Neural cell (in vitro differentiated cells): Measurements from ENCODE around the gene TEDC2. TPM values are rescaled to one million over a fixed set of nuclear protein-coding genes. Genes with fewer than 3 reads are reported as not detected.

ENCODE experiments used
- H2AFZ ChIP-seq: fragments of 200-600, 300-800 bp; sonication (generic), shearing (Covaris generic); 2 replicates; pipeline ENCODE4 v1.6.0; 2014; ENCODE audit warnings: low read depth, mild to moderate bottlenecking, antibody characterized with exemption, low read length, moderate library complexity
- H3F3A ChIP-seq: fragments of 200-600 bp; shearing (Covaris generic); 2 replicates; pipeline ENCODE4 v1.6.1; 2016; ENCODE audit warnings: mild to moderate bottlenecking, moderate library complexity, mixed read lengths, antibody characterized with exemption, low read length; ENCODE audit not compliant: insufficient read depth, poor library complexity, severe bottlenecking
- H3K27ac ChIP-seq: fragments of 200-600, 300-800 bp; sonication (generic), shearing (Covaris generic); 2 replicates; pipeline ENCODE4 v1.5.1; 2014; ENCODE audit warnings: mild to moderate bottlenecking, low read length, moderate library complexity
- H3K27me3 ChIP-seq: fragments of 300-800, 200-600 bp; sonication (generic), shearing (Covaris generic); 2 replicates; pipeline ENCODE4 v1.6.0; 2014; ENCODE audit warnings: mild to moderate bottlenecking, low read depth, low read length, moderate library complexity; ENCODE audit not compliant: insufficient read depth
- H3K36me3 ChIP-seq: fragments of 300-800, 200-600 bp; sonication (generic), shearing (Covaris generic); 2 replicates; pipeline ENCODE4 v1.5.1; 2014; ENCODE audit warnings: mild to moderate bottlenecking, antibody characterized with exemption, low read length, moderate library complexity; ENCODE audit not compliant: insufficient read depth
- H3K4me2 ChIP-seq: fragments of 300-800, 200-600 bp; sonication (generic), shearing (Covaris generic); 2 replicates; pipeline ENCODE4 v1.6.0; 2014; ENCODE audit warnings: mild to moderate bottlenecking, low read length
- H3K4me3 ChIP-seq: fragments of 300-800, 200-600 bp; sonication (generic), shearing (Covaris generic); 2 replicates; pipeline ENCODE4 v1.5.1; 2014; ENCODE audit warnings: mild to moderate bottlenecking, low read length, moderate library complexity
- H3K79me2 ChIP-seq: fragments of 200-600 bp; shearing (Covaris generic); replicated peaks from 2 replicates; pipeline ENCODE4 v1.6.0; 2014; ENCODE audit warnings: mild to moderate bottlenecking, low read length, moderate library complexity; ENCODE audit not compliant: insufficient read depth
- H3K9ac ChIP-seq: fragments of 300-800, 200-600 bp; sonication (generic), shearing (Covaris generic); 2 replicates; pipeline ENCODE4 v1.6.1; 2016; ENCODE audit warnings: mild to moderate bottlenecking, low read length, mixed read lengths
- H3K9me2 ChIP-seq: fragments of 200-600 bp; shearing (Covaris generic); 2 replicates; pipeline ENCODE4 v1.6.1; 2016; ENCODE audit warnings: mild to moderate bottlenecking, low read length, mixed read lengths; ENCODE audit not compliant: insufficient read depth
- H3K9me3 ChIP-seq: fragments of 200-600, 300-800 bp; sonication (generic), shearing (Covaris generic); 2 replicates; pipeline ENCODE4 v1.6.1; 2016; ENCODE audit warnings: mild to moderate bottlenecking, mixed run types, low read length, moderate library complexity, mixed read lengths
- H4K20me1 ChIP-seq: fragments of 200-600 bp; shearing (Covaris generic); 2 replicates; pipeline ENCODE4 v1.6.1; 2016; ENCODE audit warnings: mild to moderate bottlenecking, mixed run types; ENCODE audit not compliant: insufficient read depth
- EP300 ChIP-seq: fragments of 450-650 bp; conservative IDR thresholded peaks from 2 replicates; pipeline ENCODE4 v1.6.1; 2014; ENCODE audit warnings: antibody characterized with exemption, mild to moderate bottlenecking, moderate library complexity; ENCODE audit not compliant: poor library complexity, severe bottlenecking
- EZH2 ChIP-seq: fragments of 200-600, 300-800 bp; shearing (Covaris generic), sonication (generic); IDR thresholded peaks from 2 replicates; pipeline ENCODE4 v1.6.1; 2014; ENCODE audit warnings: antibody characterized with exemption, low read length, borderline replicate concordance, mild to moderate bottlenecking; ENCODE audit not compliant: insufficient read depth, poor library complexity, severe bottlenecking
- MXI1 ChIP-seq: fragments of 450-650 bp; conservative IDR thresholded peaks from 2 replicates; pipeline ENCODE4 v1.6.1; 2014; ENCODE audit warnings: antibody characterized with exemption, mild to moderate bottlenecking; ENCODE audit not compliant: poor library complexity, severe bottlenecking
- POLR2AphosphoS5 ChIP-seq: IDR thresholded peaks from 2 replicates; pipeline ENCODE4 v1.6.1; 2012
- RAD21 ChIP-seq: fragments of 450-650 bp; conservative IDR thresholded peaks from 2 replicates; pipeline ENCODE4 v1.6.1; 2014; ENCODE audit warnings: antibody characterized with exemption, mild to moderate bottlenecking, moderate library complexity
- SMC3 ChIP-seq: fragments of 450-650 bp; conservative IDR thresholded peaks from 2 replicates; pipeline ENCODE4 v1.6.1; 2014; ENCODE audit warnings: antibody characterized with exemption, mild to moderate bottlenecking, moderate library complexity; ENCODE audit not compliant: poor library complexity
- TAF1 ChIP-seq: IDR thresholded peaks from 2 replicates; pipeline ENCODE4 v1.6.1; 2012; ENCODE audit warnings: low read depth
- polyA plus RNA-seq: library from polyadenylated mRNA; depleted of rRNA; stranded (reverse); fragments of >200 nt; gene quantifications from 2 replicates; pipeline ENCODE4 v1.2.3, GENCODE V29; 2014
- TF ChIP-seq, protein P1 (sequence below): IDR thresholded peaks from 2 replicates; pipeline ENCODE4 v1.6.1; 2012; ENCODE audit warnings: borderline replicate concordance
- TF ChIP-seq, protein P2 (sequence below): fragments of 450-650 bp; IDR thresholded peaks from 2 replicates; pipeline ENCODE4 v1.5.1; 2014; ENCODE audit warnings: antibody characterized with exemption, mild to moderate bottlenecking, moderate library complexity; ENCODE audit not compliant: poor library complexity, severe bottlenecking

The TEDC2 gene
- polyA plus RNA-seq, 1 donor from 2014 or later, result 31.5 TPM

- Histone ChIP-seq H4K20me1 (no peaks in the 10 kb centered on the region), H3K79me2 (no peaks in the 10 kb centered on the region), H3K4me2 (no peak overlapping the region), H3K4me3 (no peak overlapping the region), H2AFZ (no peak overlapping the region), H3K9me3 (no peaks in the 10 kb centered on the region), H3K27ac (no peak overlapping the region), H3K36me3 (no peaks in the 10 kb centered on the region), H3K9ac (no peak overlapping the region), H3K27me3 (no peaks in the 10 kb centered on the region), H3K9me2 (no peaks in the 10 kb centered on the region), H3F3A (no peaks in the 10 kb centered on the region)
- TF ChIP-seq RAD21 (no peak), MXI1 (no peak), POLR2AphosphoS5 (no peak), EP300 (no peak), SMC3 (no peak), TAF1 (no peak), EZH2 (no peak)
- TF ChIP-seq, protein P1, sequence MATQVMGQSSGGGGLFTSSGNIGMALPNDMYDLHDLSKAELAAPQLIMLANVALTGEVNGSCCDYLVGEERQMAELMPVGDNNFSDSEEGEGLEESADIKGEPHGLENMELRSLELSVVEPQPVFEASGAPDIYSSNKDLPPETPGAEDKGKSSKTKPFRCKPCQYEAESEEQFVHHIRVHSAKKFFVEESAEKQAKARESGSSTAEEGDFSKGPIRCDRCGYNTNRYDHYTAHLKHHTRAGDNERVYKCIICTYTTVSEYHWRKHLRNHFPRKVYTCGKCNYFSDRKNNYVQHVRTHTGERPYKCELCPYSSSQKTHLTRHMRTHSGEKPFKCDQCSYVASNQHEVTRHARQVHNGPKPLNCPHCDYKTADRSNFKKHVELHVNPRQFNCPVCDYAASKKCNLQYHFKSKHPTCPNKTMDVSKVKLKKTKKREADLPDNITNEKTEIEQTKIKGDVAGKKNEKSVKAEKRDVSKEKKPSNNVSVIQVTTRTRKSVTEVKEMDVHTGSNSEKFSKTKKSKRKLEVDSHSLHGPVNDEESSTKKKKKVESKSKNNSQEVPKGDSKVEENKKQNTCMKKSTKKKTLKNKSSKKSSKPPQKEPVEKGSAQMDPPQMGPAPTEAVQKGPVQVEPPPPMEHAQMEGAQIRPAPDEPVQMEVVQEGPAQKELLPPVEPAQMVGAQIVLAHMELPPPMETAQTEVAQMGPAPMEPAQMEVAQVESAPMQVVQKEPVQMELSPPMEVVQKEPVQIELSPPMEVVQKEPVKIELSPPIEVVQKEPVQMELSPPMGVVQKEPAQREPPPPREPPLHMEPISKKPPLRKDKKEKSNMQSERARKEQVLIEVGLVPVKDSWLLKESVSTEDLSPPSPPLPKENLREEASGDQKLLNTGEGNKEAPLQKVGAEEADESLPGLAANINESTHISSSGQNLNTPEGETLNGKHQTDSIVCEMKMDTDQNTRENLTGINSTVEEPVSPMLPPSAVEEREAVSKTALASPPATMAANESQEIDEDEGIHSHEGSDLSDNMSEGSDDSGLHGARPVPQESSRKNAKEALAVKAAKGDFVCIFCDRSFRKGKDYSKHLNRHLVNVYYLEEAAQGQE, result no peak
- TF ChIP-seq, protein P2, sequence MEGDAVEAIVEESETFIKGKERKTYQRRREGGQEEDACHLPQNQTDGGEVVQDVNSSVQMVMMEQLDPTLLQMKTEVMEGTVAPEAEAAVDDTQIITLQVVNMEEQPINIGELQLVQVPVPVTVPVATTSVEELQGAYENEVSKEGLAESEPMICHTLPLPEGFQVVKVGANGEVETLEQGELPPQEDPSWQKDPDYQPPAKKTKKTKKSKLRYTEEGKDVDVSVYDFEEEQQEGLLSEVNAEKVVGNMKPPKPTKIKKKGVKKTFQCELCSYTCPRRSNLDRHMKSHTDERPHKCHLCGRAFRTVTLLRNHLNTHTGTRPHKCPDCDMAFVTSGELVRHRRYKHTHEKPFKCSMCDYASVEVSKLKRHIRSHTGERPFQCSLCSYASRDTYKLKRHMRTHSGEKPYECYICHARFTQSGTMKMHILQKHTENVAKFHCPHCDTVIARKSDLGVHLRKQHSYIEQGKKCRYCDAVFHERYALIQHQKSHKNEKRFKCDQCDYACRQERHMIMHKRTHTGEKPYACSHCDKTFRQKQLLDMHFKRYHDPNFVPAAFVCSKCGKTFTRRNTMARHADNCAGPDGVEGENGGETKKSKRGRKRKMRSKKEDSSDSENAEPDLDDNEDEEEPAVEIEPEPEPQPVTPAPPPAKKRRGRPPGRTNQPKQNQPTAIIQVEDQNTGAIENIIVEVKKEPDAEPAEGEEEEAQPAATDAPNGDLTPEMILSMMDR, result no peak
Measured at GRCh38 chr16:2424061-2425007, 35.6 kb upstream of the TEDC2 start.

DNA sequence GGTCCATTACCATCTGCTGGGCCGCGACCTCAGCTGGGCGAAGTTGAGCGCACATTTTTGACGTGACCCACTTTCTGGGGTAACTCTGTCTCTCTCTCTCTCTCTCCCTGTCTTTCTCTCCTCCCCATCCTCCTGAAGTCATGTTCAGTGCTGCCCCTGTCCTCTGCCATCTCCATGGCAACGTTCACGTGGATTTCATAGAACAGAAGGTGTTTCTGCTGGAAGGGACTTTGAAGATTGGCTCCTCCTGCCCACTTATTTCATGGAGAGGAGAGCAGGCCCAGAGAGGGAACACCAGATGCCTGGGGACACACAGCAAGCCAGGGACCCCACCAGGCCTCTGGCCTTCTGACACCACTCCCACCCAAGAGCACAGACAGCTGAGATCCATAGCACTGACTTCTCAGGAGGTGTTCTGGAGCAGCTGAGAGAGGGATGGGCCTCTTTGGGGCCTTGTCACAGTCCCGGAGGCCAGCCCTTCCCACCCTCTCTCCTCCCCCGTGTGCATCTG, 34.8 kb upstream of the TEDC2 start:
- Histone ChIP-seq H3K27ac (no peak overlapping the region), H3K27me3 (no peaks in the 10 kb centered on the region), H3K79me2 (no peaks in the 10 kb centered on the region), H3K36me3 (no peaks in the 10 kb centered on the region), H3K9me3 (no peaks in the 10 kb centered on the region), H3F3A (no peaks in the 10 kb centered on the region), H4K20me1 (no peaks in the 10 kb centered on the region), H3K4me3 (no peak overlapping the region), H2AFZ (no peak overlapping the region), H3K9ac (no peak overlapping the region), H3K9me2 (no peaks in the 10 kb centered on the region), H3K4me2 (no peak overlapping the region)
- TF ChIP-seq MXI1 (no peak), SMC3 (no peak), EZH2 (no peak), TAF1 (no peak), EP300 (no peak), POLR2AphosphoS5 (no peak), RAD21 (no peak)
- TF ChIP-seq, protein P2, result no peak
- TF ChIP-seq, protein P1, result no peak
